Panc1 (cell line): ENCODE measurements around the gene GPR21.

Source experiments
- POLR2AphosphoS5 ChIP-seq: IDR thresholded peaks from 2 replicates; pipeline ENCODE4 v1.6.1; 2012; ENCODE audit warnings: mild to moderate bottlenecking, low read depth, low read length, moderate library complexity
- SIN3A ChIP-seq: IDR thresholded peaks from 2 replicates; pipeline ENCODE4 v1.6.1; 2012; ENCODE audit warnings: low read depth, mild to moderate bottlenecking, low read length, moderate library complexity, borderline replicate concordance; ENCODE audit not compliant: insufficient read depth
- TF ChIP-seq, protein P1 (sequence below): fragments of 450-650 bp; IDR thresholded peaks from 2 replicates; pipeline ENCODE4 v1.5.1; 2017; ENCODE audit warnings: mild to moderate bottlenecking

DNA sequence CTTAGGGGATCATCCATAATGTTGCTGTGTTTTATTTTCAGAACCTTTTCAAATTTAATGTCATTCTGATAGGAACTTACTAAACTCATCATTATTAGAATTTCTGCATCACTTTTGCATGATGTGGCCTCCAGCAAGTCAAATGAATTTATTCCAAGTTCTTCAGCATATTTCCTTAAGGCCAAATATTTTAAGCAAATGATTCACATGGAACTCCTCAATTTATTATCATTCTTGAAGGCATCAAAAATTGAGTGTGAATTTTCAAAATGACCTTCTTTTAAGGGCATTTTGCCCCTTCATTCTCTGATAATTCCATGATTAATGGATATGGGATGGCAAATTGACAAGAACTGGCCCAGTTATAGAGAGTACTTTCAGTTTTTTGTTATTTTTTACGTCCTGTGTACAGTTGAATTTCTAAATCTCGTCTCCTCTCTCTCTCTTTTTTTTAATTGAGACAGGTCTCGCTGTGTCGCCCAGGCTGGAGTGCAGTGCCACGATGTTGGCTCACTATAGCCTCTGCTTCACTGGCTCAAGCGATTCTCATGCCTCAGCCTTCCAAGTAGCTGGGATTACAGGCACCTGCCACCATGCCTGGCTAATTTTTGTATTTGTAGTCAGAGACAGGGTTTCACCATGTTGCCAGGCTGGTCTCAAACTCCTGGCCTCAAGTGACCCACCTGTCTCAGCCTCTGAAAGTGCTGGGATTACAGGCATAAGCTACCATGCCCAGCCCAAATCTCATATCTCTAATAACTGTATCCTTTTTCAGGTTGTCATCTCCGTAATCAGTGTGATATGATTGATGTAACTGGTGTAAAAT lies 29.1 kb downstream of the GPR21 start:
- TF ChIP-seq, protein P1, sequence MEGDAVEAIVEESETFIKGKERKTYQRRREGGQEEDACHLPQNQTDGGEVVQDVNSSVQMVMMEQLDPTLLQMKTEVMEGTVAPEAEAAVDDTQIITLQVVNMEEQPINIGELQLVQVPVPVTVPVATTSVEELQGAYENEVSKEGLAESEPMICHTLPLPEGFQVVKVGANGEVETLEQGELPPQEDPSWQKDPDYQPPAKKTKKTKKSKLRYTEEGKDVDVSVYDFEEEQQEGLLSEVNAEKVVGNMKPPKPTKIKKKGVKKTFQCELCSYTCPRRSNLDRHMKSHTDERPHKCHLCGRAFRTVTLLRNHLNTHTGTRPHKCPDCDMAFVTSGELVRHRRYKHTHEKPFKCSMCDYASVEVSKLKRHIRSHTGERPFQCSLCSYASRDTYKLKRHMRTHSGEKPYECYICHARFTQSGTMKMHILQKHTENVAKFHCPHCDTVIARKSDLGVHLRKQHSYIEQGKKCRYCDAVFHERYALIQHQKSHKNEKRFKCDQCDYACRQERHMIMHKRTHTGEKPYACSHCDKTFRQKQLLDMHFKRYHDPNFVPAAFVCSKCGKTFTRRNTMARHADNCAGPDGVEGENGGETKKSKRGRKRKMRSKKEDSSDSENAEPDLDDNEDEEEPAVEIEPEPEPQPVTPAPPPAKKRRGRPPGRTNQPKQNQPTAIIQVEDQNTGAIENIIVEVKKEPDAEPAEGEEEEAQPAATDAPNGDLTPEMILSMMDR, result no peak
- no peak for TF ChIP-seq POLR2AphosphoS5
- no peak for TF ChIP-seq SIN3A
